VCaP (cell line): ENCODE data around the gene CEACAM7.

Experiments
- H3K27ac ChIP-seq: fragments of 450-650 bp; 2 replicates; pipeline ENCODE4 v1.5.1; 2017
- TF ChIP-seq, protein P1 (sequence below): fragments of 450-650 bp; conservative IDR thresholded peaks from 2 replicates; pipeline ENCODE4 v1.5.1; 2017; ENCODE audit warnings: mild to moderate bottlenecking, moderate library complexity

Gene CEACAM7

DNA sequence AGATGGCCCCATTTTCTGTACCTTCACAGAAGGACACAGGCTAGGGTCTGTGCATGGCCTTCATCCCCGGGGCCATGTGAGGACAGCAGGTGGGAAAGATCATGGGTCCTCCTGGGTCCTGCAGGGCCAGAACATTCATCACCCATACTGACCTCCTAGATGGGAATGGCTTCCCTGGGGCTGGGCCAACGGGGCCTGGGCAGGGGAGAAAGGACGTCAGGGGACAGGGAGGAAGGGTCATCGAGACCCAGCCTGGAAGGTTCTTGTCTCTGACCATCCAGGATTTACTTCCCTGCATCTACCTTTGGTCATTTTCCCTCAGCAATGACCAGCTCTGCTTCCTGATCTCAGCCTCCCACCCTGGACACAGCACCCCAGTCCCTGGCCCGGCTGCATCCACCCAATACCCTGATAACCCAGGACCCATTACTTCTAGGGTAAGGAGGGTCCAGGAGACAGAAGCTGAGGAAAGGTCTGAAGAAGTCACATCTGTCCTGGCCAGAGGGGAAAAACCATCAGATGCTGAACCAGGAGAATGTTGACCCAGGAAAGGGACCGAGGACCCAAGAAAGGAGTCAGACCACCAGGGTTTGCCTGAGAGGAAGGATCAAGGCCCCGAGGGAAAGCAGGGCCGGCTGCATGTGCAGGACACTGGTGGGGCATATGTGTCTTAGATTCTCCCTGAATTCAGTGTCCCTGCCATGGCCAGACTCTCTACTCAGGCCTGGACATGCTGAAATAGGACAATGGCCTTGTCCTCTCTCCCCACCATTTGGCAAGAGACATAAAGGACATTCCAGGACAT is 7.0 kb upstream of the CEACAM7 start:
- TF ChIP-seq, protein P1, sequence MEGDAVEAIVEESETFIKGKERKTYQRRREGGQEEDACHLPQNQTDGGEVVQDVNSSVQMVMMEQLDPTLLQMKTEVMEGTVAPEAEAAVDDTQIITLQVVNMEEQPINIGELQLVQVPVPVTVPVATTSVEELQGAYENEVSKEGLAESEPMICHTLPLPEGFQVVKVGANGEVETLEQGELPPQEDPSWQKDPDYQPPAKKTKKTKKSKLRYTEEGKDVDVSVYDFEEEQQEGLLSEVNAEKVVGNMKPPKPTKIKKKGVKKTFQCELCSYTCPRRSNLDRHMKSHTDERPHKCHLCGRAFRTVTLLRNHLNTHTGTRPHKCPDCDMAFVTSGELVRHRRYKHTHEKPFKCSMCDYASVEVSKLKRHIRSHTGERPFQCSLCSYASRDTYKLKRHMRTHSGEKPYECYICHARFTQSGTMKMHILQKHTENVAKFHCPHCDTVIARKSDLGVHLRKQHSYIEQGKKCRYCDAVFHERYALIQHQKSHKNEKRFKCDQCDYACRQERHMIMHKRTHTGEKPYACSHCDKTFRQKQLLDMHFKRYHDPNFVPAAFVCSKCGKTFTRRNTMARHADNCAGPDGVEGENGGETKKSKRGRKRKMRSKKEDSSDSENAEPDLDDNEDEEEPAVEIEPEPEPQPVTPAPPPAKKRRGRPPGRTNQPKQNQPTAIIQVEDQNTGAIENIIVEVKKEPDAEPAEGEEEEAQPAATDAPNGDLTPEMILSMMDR: no peak
- H3K27ac ChIP-seq: no peak overlapping the region

- no peak overlapping the region for H3K27ac ChIP-seq
- TF ChIP-seq, protein P1: no peak
These were observed 6.1 kb upstream of the CEACAM7 start for GRCh38 chr19:41694196-41694595.

GRCh38 chr19:41691268-41691970 is 3.3 kb upstream of the CEACAM7 start:
- TF ChIP-seq, protein P1: peak; percentile 78
- no peak overlapping the region for H3K27ac ChIP-seq

DNA sequence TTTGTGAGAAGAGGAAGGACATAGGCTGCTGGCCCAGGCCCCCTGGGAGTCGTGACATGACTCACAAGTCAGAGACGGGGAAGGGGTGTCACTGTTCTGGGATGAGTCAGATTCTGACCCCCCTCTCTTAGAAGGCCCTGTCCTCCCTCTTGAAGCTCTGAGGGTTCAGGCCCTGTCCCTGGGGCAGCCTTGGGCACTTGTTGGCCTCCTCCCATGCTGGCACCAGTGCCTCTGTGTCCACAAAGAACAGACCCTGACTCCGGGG is 2.7 kb upstream of the CEACAM7 start:
- TF ChIP-seq, protein P1: no peak

DNA sequence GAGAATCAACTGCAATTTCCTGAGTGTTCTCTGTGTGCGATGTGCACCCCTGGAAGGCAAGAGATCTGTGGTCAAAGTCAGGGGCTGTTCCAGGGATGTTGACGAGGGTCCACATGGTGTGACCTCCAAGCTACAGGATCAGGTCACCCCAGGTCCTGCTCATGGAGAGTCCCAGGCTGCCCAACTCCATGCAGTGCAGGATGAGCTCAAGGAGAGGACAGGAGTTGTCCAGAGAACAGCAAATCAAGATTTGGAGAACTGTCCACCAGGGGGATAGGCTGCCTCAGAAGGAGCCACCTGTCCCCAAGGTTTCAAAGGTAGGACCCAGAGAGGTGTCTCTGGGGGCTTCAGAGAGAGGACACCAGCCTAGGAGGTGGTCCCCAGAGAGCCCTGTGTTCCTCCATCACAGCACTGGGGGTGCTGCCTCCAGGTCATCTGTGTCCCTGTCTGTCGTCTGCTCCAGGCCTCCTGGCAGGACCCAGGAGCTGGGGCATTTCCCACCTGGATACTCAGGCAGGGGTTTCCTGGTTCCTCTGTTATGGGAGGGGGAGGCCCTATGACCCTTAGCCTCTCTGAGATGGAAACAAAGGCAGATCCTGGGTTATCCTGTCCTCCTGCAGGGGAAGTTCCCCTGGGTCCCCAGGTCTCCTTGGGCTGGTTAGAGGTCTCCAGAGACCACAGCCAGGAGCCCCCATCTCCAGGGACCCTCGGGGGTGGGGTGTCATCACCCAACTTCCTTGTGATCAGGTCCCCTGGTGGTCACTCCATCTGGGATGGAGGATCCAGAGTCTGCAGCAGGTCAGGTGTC is 2.1 kb upstream of the CEACAM7 start:
- TF ChIP-seq, protein P1: peak; percentile 2; the same call in 1 of the 2 replicates
- no peak overlapping the region for H3K27ac ChIP-seq

More for the DNA sequence above, 2.7 kb upstream of the CEACAM7 start:
- no peak overlapping the region for H3K27ac ChIP-seq

DNA sequence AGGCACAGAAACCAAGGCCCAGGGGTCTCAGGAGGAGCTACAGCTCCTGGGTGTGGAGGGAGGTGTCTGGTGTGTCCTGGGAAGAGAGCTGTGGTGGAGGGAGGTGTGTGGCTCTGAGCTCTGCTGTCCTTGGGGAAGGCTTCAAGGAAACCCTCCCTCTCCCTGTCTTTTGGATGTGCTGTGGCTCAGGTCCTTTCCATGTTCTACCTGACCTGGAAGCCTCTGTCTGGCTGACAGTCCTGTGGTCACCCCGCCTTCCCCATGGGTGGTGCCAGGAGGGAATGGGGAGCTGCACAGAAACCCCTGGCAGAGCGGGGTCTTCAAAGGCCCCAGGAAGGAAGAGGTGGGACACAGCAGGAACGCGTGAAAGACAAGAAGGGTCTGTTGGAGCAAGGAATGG is 617 bp upstream of the CEACAM7 start:
- TF ChIP-seq, protein P1: no peak
- H3K27ac ChIP-seq: no peak overlapping the region

DNA sequence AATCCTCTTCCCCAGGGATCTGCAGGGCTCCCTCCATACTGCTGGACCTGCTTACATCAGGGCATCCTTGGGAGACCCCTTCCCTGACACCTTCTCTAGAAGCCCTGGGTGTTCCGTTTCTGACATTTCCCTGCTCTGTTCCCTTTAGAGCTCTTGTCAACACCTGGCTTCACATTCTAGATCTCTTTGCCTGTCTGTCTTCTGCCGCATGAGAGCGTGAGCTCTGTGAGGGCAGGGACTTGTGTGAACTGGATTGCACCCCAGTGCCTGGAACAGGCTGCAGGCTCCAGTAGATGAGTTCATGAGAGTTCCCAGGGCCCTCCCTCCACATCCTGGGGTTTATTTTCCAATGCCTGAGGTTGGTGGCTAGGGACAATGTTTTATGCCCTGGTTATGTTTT is 651 bp downstream of the CEACAM7 start:
- TF ChIP-seq, protein P1: no peak
- no peak overlapping the region for H3K27ac ChIP-seq
